Measurements from ENCODE around the gene HPS1.
"Not testable (repeated sequence)": the region's sequence is repeated elsewhere in the genome, so short reads cannot be mapped to it uniquely, and the experiment has no call there.

Gene HPS1

GRCh38 chr10:98389398-98389797 is 57.3 kb downstream of the HPS1 start:
- DNase-seq (ENCODE audit: low read depth in 2 of 2): no peak

- DNase-seq (ENCODE audit: low read depth in 2 of 2): no peak
These were observed 58.6 kb downstream of the HPS1 start for GRCh38 chr10:98388101-98388655.

GRCh38 chr10:98384531-98385133 is 62.1 kb downstream of the HPS1 start:
- DNase-seq (ENCODE audit: low read depth in 2 of 2): no peak

- no peak for DNase-seq (ENCODE audit: low read depth in 2 of 2)
These were observed 62.9 kb downstream of the HPS1 start for GRCh38 chr10:98383869-98384268.

GRCh38 chr10:98383134-98383667 is 63.5 kb downstream of the HPS1 start:
- not testable (repeated sequence) for DNase-seq (ENCODE audit: low read depth in 2 of 2)

GRCh38 chr10:98382691-98383101 is 64.0 kb downstream of the HPS1 start:
- no peak for DNase-seq (ENCODE audit: low read depth in 2 of 2)

GRCh38 chr10:98380493-98381339 is 66.0 kb downstream of the HPS1 start:
- DNase-seq (ENCODE audit: low read depth in 2 of 2): no peak

GRCh38 chr10:98378722-98379121 is 68.0 kb downstream of the HPS1 start:
- DNase-seq (ENCODE audit: low read depth in 2 of 2): no peak

- no peak for DNase-seq (ENCODE audit: low read depth in 2 of 2)
These were observed 69.2 kb downstream of the HPS1 start for GRCh38 chr10:98377536-98377935.

GRCh38 chr10:98377001-98377400 is 69.7 kb downstream of the HPS1 start:
- no peak for DNase-seq (ENCODE audit: low read depth in 2 of 2)

- DNase-seq (ENCODE audit: low read depth in 2 of 2): no peak
These were observed 70.2 kb downstream of the HPS1 start for GRCh38 chr10:98376485-98376884.

GRCh38 chr10:98374217-98374985 is 72.3 kb downstream of the HPS1 start:
- DNase-seq (ENCODE audit: low read depth in 2 of 2): no peak

GRCh38 chr10:98373260-98374040 is 73.3 kb downstream of the HPS1 start:
- no peak for DNase-seq (ENCODE audit: low read depth in 2 of 2)

- no peak for DNase-seq (ENCODE audit: low read depth in 2 of 2)
These were observed 75.6 kb downstream of the HPS1 start for GRCh38 chr10:98370831-98371820.

GRCh38 chr10:98369801-98370200 is 76.9 kb downstream of the HPS1 start:
- no peak for DNase-seq (ENCODE audit: low read depth in 2 of 2)

- no peak for DNase-seq (ENCODE audit: low read depth in 2 of 2)
These were observed 78.1 kb downstream of the HPS1 start for GRCh38 chr10:98368644-98369043.

GRCh38 chr10:98367604-98368451 is 78.9 kb downstream of the HPS1 start:
- DNase-seq (ENCODE audit: low read depth in 2 of 2): no peak

Measured in stimulated activated CD8-positive, alpha-beta memory T cell treated with anti-CD3 and anti-CD28 coated beads, Interleukin-7, amount 100 ng/mL, for 4 hours (primary cell).